Suprapubic skin (tissue), 3 donors: Measurements from ENCODE around the gene SPDYE2B.
"Not testable (repeated sequence)": the region's sequence is repeated elsewhere in the genome, so short reads cannot be mapped to it uniquely, and the experiment has no call there.

Experiments used
- CTCF ChIP-seq, 2 donors: fragments of 200-600 bp in 1 of 2; fragments of 450-650 bp in 1 of 2; sonication (generic) in 1 of 2; IDR thresholded peaks; one replicate each; pipeline ENCODE4 v1.5.1; 2016 to 2019; ENCODE audit warnings: antibody characterized with exemption in 2 of 2, mild to moderate bottlenecking in 1 of 2, moderate library complexity in 1 of 2
- POLR2A ChIP-seq, 2 donors: fragments of 450-650 bp; IDR thresholded peaks; one replicate each; pipeline ENCODE4 v1.6.1; 2017; ENCODE audit warnings: antibody characterized with exemption in 2 of 2, mild to moderate bottlenecking in 2 of 2, moderate library complexity in 2 of 2

- TF ChIP-seq CTCF, POLR2A (IDR thresholded peaks at IDR 0.05): not testable (repeated sequence)
These were observed 39.5 kb downstream of the SPDYE2B start for GRCh38 chr7:102689436-102690282.
